ENCODE measurements around the gene SUB1.

SUB1 gene

DNA sequence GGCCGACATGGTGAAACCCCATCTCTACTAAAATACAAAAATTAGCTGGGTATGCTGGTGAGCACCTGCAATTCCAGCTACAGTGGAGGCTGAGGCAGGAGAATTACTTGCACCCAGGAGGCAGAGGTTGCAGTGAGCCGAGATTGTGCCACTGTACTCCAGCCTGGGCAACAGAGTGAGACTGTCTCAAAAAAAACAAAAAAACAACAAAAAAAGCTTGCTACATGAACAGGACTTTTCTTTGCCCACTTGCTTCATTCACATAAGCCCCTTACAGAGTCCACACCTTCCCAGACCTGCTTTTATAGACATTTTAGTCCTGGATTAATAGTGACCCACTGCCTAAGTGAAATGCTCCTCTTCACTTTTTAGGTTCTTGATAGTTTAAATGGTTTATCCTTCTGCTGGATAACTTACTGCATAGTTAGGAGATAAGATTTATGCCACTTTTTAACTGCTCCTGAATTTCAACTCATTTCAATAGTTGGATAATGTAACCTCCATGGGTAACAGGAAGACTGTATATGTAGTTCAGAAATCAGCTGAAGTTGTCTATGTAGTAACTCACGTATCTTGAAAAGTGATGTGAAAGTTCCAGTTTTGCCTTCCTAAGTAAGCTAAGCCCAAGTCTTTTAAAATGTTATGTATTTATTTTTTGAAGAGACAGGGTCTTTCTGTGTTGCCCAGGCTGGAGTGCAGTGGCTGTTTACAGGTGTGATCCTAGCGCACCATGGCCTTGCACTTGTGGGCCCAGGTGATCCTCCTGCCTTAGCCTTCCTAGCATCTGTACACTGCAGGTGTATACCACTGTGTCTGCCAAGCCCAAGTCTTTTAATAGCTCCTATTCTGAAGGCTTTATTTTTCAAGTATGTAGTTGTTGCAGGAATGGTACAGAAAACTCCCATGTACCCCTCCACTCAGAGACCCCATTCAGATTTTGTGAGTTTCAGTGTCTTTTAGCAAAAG, 19.7 kb downstream of the SUB1 start:
- TF ChIP-seq, protein P1, sequence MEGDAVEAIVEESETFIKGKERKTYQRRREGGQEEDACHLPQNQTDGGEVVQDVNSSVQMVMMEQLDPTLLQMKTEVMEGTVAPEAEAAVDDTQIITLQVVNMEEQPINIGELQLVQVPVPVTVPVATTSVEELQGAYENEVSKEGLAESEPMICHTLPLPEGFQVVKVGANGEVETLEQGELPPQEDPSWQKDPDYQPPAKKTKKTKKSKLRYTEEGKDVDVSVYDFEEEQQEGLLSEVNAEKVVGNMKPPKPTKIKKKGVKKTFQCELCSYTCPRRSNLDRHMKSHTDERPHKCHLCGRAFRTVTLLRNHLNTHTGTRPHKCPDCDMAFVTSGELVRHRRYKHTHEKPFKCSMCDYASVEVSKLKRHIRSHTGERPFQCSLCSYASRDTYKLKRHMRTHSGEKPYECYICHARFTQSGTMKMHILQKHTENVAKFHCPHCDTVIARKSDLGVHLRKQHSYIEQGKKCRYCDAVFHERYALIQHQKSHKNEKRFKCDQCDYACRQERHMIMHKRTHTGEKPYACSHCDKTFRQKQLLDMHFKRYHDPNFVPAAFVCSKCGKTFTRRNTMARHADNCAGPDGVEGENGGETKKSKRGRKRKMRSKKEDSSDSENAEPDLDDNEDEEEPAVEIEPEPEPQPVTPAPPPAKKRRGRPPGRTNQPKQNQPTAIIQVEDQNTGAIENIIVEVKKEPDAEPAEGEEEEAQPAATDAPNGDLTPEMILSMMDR (IDR thresholded peaks at IDR 0.05; ENCODE audit: low read depth, low read length): no peak
- DNase-seq (ENCODE audit: extremely low read depth, low read depth): no peak

DNA sequence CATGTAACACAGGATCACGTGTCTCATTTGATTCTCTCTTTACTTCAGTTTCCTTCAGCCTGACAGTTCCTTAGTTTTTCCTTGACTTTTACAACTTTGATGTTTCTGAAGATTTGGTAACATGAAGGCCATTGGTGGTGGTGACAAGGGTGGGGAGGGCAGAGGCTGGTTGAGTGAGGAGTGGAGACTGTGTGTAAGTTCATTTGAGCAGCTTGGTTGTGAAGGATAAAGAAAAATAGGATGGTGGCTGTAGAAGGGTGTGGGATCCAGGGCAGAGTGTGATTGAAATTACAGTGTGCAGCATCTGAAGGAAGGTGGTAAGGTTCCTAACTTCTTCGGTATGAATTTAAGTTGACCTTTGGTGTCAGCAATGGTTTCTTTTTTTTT, 20.4 kb downstream of the SUB1 start:
- TF ChIP-seq, protein P1 (IDR thresholded peaks at IDR 0.05; ENCODE audit: low read depth, low read length): no peak
- no peak for DNase-seq (ENCODE audit: extremely low read depth, low read depth)

DNA sequence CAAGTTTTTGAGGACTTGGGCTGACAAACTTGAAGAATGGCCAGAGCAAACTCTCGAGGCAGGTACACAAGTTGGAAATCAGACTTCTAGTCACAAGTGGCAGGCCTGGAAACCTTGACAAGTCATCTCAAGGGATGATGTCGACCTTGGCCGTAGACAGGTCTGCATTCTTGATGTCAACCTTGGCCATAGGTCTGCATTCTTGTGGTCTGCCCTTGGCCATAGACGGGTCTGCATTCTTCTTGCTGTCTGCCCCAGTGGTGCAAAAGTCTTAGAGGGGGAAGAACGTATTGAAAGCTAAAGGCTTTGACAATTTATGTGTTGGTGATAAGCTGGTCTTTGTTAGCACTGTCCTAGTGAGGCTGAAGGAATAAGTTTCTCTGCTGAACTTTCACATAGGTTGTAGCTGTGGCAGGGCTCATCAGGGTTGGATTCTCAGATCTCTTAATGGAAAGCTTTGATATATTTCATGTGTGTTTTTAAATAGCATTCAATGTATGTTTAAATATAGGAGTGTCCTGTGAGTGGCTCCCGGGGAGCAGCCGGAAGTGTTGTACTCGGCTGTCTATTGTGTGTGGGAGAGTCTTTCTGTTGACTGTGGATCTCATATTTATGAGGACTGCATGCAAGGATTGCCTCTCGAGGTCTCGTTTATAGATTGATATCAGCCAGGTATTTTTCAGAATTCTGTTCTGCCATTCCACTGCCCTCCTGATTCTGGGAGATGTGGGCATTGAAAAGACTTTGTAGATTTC, 27.0 kb downstream of the SUB1 start:
- TF ChIP-seq, protein P1 (IDR thresholded peaks at IDR 0.05; ENCODE audit: low read depth, low read length): no peak
- no peak for DNase-seq (ENCODE audit: extremely low read depth, low read depth)

DNA sequence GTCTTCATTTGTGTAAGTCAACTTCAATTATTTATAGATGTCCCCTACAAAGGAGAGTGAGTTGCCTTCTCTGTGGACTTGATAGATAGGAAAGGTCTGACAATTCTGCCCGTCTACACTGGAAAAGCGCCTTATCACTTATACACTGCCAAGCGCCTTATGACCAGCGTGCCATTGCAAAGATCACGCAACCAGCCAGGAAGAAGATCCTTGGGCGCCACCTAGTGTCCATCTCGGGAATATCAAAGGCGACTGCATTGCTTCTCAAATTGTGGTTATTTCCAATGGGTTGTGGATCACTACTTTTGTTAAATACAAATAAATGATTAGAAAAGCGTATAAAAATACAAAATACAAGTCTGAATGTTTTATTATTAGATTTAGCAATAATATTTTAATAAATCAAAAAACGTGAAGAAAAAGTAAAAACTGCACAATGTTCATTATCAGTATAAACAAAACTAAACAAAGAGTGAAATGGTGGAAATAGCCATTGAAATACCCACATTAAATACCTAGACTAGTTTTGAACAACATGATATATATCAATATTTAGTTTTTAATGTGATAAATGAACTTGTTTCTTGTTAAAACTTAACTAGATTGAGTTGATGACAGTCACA, 27.8 kb downstream of the SUB1 start:
- DNase-seq (ENCODE audit: extremely low read depth, low read depth): peak; percentile 42
- TF ChIP-seq, protein P1 (IDR thresholded peaks at IDR 0.05; ENCODE audit: low read depth, low read length): peak; percentile 87

DNA sequence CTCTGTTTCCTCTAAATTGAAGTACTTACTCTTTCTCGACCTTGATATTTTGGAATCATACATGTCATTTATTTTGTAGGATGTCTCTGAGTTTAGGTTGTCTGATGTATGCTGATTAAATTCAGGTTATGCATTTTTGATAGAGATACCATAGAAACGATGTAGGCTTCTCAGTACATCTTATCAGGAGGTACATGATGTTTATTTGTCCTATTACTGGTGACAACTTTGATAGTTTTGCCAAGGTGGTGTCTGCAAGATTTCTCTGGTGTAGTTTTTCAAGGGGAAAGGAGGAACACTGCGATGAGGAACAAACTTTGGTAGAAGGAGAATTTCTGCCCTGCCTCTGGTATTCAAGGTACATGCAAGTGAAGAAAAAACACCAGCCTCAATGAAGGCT, 29.9 kb downstream of the SUB1 start:
- DNase-seq (ENCODE audit: extremely low read depth, low read depth): no peak
- TF ChIP-seq, protein P1 (IDR thresholded peaks at IDR 0.05; ENCODE audit: low read depth, low read length): no peak

DNA sequence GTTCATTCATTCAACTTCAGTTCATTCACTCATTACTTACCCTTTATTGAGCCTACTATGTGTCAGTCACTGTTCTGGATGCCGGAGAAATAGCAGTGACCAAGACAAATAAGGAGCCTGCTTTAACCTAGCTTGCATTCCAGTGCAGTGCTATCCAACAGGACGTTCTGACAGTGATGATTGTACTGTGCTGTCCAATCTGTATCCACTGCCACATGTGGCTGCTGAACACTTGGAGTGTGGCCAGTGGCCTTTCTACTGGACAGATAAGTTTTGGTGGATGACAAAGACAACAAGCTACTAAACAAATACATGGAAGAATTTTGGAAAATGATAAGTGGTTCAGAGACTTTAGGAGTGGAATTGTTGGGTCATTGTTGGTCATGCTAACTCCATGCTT, 33.6 kb downstream of the SUB1 start:
- DNase-seq (ENCODE audit: extremely low read depth, low read depth): no peak
- TF ChIP-seq, protein P1 (IDR thresholded peaks at IDR 0.05; ENCODE audit: low read depth, low read length): no peak

Data from AG09319 (cell line).